Stomach (tissue), 4 donors: ENCODE results near the gene RBM25.

ENCODE experiments used
- CTCF ChIP-seq, 7 experiments: fragments of 450-650 bp in 4 of 7; fragments of 200-600 bp in 3 of 7; sonication (generic) in 3 of 7; IDR thresholded peaks; one replicate each; pipeline ENCODE4 v1.5.1; 2016 to 2019; ENCODE audit warnings: antibody characterized with exemption in 7 of 7, control low read depth in 2 of 7, mild to moderate bottlenecking in 1 of 7
- POLR2A ChIP-seq, 4 donors: fragments of 450-650 bp; IDR thresholded peaks; one replicate each; pipeline ENCODE4 v1.6.1; 2016; ENCODE audit warnings: antibody characterized with exemption in 4 of 4, control low read depth in 2 of 4, mild to moderate bottlenecking in 1 of 4, moderate library complexity in 1 of 4

DNA sequence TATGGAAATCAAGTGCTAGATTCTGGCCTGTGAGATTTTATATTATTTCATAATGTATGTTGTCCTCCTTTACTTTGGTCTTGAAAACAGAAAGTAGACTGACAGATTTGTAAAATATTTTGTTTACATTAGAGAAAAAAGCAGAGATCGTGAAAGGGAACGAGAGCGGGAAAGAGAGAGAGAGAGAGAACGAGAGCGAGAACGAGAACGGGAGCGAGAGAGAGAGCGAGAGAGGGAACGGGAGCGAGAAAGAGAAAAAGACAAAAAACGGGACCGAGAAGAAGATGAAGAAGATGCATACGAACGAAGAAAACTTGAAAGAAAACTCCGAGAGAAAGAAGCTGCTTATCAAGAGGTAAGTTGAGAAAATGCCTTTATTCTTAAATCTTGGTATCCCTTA is 47.4 kb downstream of the RBM25 start:
- TF ChIP-seq POLR2A (IDR thresholded peaks at IDR 0.05), result no peak
- TF ChIP-seq CTCF (IDR thresholded peaks at IDR 0.05), result no peak
